H9 (cell line): ENCODE data around the gene DMXL2. TPM values are rescaled to one million over a fixed set of nuclear protein-coding genes. Genes with fewer than 3 reads are reported as not detected.
A peak's percentile ranks its signal among the peaks of the same experiment; 100 is the strongest.

Source experiments
- DNase-seq: peaks from one replicate; pipeline ENCODE4 v3.0.0-alpha.2; 2017
- H2AFZ ChIP-seq: one replicate; pipeline ENCODE4 v1.6.1; 2013; ENCODE audit warnings: mild to moderate bottlenecking, low read length, control low read depth, moderate library complexity
- H2AK5ac ChIP-seq: 2 replicates; pipeline ENCODE4 v1.6.1; 2013; ENCODE audit warnings: low read length, control low read depth, mixed read lengths; ENCODE audit not compliant: insufficient read length
- H2BK120ac ChIP-seq: one replicate; pipeline ENCODE4 v1.6.1; 2013; ENCODE audit warnings: low read depth, mild to moderate bottlenecking, low read length, control low read depth, inconsistent platforms; ENCODE audit not compliant: poor library complexity, severe bottlenecking
- H2BK12ac ChIP-seq: 2 replicates; pipeline ENCODE4 v1.6.1; 2013; ENCODE audit warnings: low read length, control low read depth, mixed read lengths, low read depth; ENCODE audit not compliant: insufficient read length
- H2BK15ac ChIP-seq: 2 replicates; pipeline ENCODE4 v1.6.1; 2013; ENCODE audit warnings: low read depth, low read length, control low read depth
- H2BK20ac ChIP-seq: one replicate; pipeline ENCODE4 v1.6.1; 2013; ENCODE audit warnings: low read depth, mild to moderate bottlenecking, low read length, control low read depth, inconsistent platforms; ENCODE audit not compliant: poor library complexity, severe bottlenecking
- H2BK5ac ChIP-seq: 2 replicates; pipeline ENCODE4 v1.6.1; 2013; ENCODE audit warnings: low read length, control low read depth, mixed read lengths; ENCODE audit not compliant: insufficient read length
- H3K14ac ChIP-seq: 2 replicates; pipeline ENCODE4 v1.6.1; 2013; ENCODE audit warnings: low read length, control low read depth; ENCODE audit not compliant: insufficient read depth
- H3K18ac ChIP-seq: 2 replicates; pipeline ENCODE4 v1.6.1; 2013; ENCODE audit warnings: low read depth, mild to moderate bottlenecking, mixed read lengths, low read length, control low read depth; ENCODE audit not compliant: insufficient read length
- H3K23ac ChIP-seq: 2 replicates; pipeline ENCODE4 v1.6.1; 2013; ENCODE audit warnings: low read length, control low read depth, mixed read lengths, low read depth; ENCODE audit not compliant: insufficient read length
- H3K23me2 ChIP-seq: 2 replicates; pipeline ENCODE4 v1.6.1; 2013; ENCODE audit warnings: low read depth, mild to moderate bottlenecking, mixed read lengths, low read length, control low read depth; ENCODE audit not compliant: insufficient read length, poor library complexity, severe bottlenecking
- H3K27ac ChIP-seq: 2 replicates; pipeline ENCODE4 v1.5.1; 2013; ENCODE audit warnings: low read length, control low read depth, mixed read lengths, low read depth; ENCODE audit not compliant: insufficient read length
- H3K27me3 ChIP-seq: 2 replicates; pipeline ENCODE4 v1.6.1; 2013; ENCODE audit warnings: low read length, control low read depth, inconsistent platforms; ENCODE audit not compliant: insufficient read depth
- H3K4ac ChIP-seq: 2 replicates; pipeline ENCODE4 v1.6.1; 2013; ENCODE audit warnings: low read depth, mild to moderate bottlenecking, control low read depth, inconsistent platforms, low read length, moderate library complexity
- H3K4me1 ChIP-seq: 2 replicates; pipeline ENCODE4 v1.6.1; 2013; ENCODE audit warnings: low read length, control low read depth, inconsistent platforms; ENCODE audit not compliant: insufficient read depth
- H3K4me2 ChIP-seq: 2 replicates; pipeline ENCODE4 v1.6.1; 2013; ENCODE audit warnings: low read length, control low read depth, mixed read lengths; ENCODE audit not compliant: insufficient read length, insufficient read depth
- H3K56ac ChIP-seq: 2 replicates; pipeline ENCODE4 v1.6.1; 2013; ENCODE audit warnings: low read depth, mild to moderate bottlenecking, mixed read lengths, low read length, control low read depth; ENCODE audit not compliant: insufficient read length
- H3K79me1 ChIP-seq: 2 replicates; pipeline ENCODE4 v1.6.1; 2013; ENCODE audit warnings: low read depth, mild to moderate bottlenecking, moderate library complexity, low read length, control low read depth, inconsistent platforms; ENCODE audit not compliant: insufficient read depth, poor library complexity, severe bottlenecking
- H3K79me2 ChIP-seq: 2 replicates; pipeline ENCODE4 v1.6.1; 2013; ENCODE audit warnings: low read length, control low read depth, inconsistent platforms; ENCODE audit not compliant: insufficient read depth
- H3K9ac ChIP-seq: 2 replicates; pipeline ENCODE4 v1.6.1; 2013; ENCODE audit warnings: low read length, control low read depth, mixed read lengths; ENCODE audit not compliant: insufficient read length; ENCODE audit errors: extremely low read depth
- H3K9me3 ChIP-seq: one replicate; pipeline ENCODE4 v1.6.1; 2013; ENCODE audit warnings: low read depth, low read length, inconsistent platforms; ENCODE audit not compliant: control insufficient read depth
- H3T11ph ChIP-seq: one replicate; pipeline ENCODE4 v1.6.1; 2013; ENCODE audit warnings: mild to moderate bottlenecking, low read length, control low read depth, inconsistent platforms
- H4K20me1 ChIP-seq: one replicate; pipeline ENCODE4 v1.6.1; 2013; ENCODE audit not compliant: control insufficient read depth, insufficient read length, insufficient read depth
- H4K5ac ChIP-seq: 2 replicates; pipeline ENCODE4 v1.6.1; 2013; ENCODE audit warnings: low read depth, mild to moderate bottlenecking, mixed read lengths, low read length, control low read depth; ENCODE audit not compliant: insufficient read length
- H4K8ac ChIP-seq: replicated peaks from 2 replicates; pipeline ENCODE4 v1.6.1; 2013; ENCODE audit warnings: low read length, control low read depth, mixed read lengths, low read depth; ENCODE audit not compliant: insufficient read length
- H4K91ac ChIP-seq: 2 replicates; pipeline ENCODE4 v1.6.1; 2013; ENCODE audit warnings: low read depth, mild to moderate bottlenecking, moderate library complexity, mixed read lengths, low read length, control low read depth; ENCODE audit not compliant: insufficient read length
- H3K27ac Mint-ChIP-seq, 3 experiments: 2 replicates in 2 of 3; 3 replicates in 1 of 3; pipeline ENCODE4 v1.8.0; 2020 to 2021; ENCODE audit warnings: mixed read lengths in 3 of 3, mild to moderate bottlenecking in 1 of 3, moderate library complexity in 1 of 3
- H3K27me3 Mint-ChIP-seq: 2 replicates; pipeline ENCODE4 v1.8.0; 2021; ENCODE audit warnings: low read depth, mild to moderate bottlenecking, moderate library complexity, mixed read lengths
- H3K36me3 Mint-ChIP-seq, 3 experiments: 2 replicates in 2 of 3; 3 replicates in 1 of 3; pipeline ENCODE4 v1.8.0; 2020 to 2021; ENCODE audit warnings: low read depth in 3 of 3, mixed read lengths in 3 of 3; ENCODE audit not compliant: insufficient read depth in 1 of 3
- H3K4me1 Mint-ChIP-seq, 2 experiments: 2 replicates each; pipeline ENCODE4 v1.8.0; 2020; ENCODE audit warnings: mixed read lengths in 2 of 2
- H3K4me3 Mint-ChIP-seq, 2 experiments: 2 replicates in 1 of 2; 3 replicates in 1 of 2; pipeline ENCODE4 v1.8.0; 2020 to 2021; ENCODE audit warnings: mild to moderate bottlenecking in 2 of 2, mixed read lengths in 2 of 2, moderate library complexity in 1 of 2
- H3K9me3 Mint-ChIP-seq, 2 experiments: 2 replicates in 1 of 2; 3 replicates in 1 of 2; pipeline ENCODE4 v1.8.0; 2020; ENCODE audit warnings: mild to moderate bottlenecking in 2 of 2, mixed read lengths in 2 of 2, moderate library complexity in 1 of 2
- WGBS: extraction: QIAGEN DNeasy Blood & Tissue Kit; methylation state at CpG from one replicate; pipeline ENCODE4 v1.1.7; 2013; ENCODE audit warnings: missing lambda C conversion rate, low lambda C conversion rate, mixed read lengths; ENCODE audit not compliant: insufficient read length; ENCODE audit errors: extremely low coverage; 5-methylcytosine and 5-hydroxymethylcytosine counted together
- total RNA-seq: library from RNA; stranded (reverse); gene quantifications from 2 replicates; pipeline ENCODE4 v1.2.1, GENCODE V29; 2021
- TF ChIP-seq, protein P1 (sequence below): fragments of 200-600 bp; sonication (generic); conservative IDR thresholded peaks from 3 replicates; pipeline ENCODE4 v1.8.0; 2021; ENCODE audit warnings: antibody characterized with exemption, mild to moderate bottlenecking

Gene DMXL2
- total RNA-seq, 1 experiment from 2014 or later, result 13.9 TPM

GRCh38 chr15:51623386-51623938 lies 891 bp upstream of the DMXL2 start:
- H2BK20ac ChIP-seq, result no peak overlapping the region
- H2BK5ac ChIP-seq, result no peak overlapping the region
- H3K79me2 ChIP-seq, result no peaks in the 10 kb centered on the region
- no peak overlapping the region for H3K27ac ChIP-seq
- no peak overlapping the region for H3K14ac ChIP-seq
- Mint-ChIP-seq H3K36me3 (no peaks in the 10 kb centered on the region), H3K27me3 (peaks cover 34% of the 10 kb centered on the region), H3K9me3 (no peaks in the 10 kb centered on the region), H3K27ac (no peak overlapping the region), H3K4me1 (peaks cover 17 to 24% of the 10 kb centered on the region in 2 experiments), H3K4me3 (peak overlapping the region; percentile 92 to 95)
- no peaks in the 10 kb centered on the region for H3K9me3 ChIP-seq
- peak overlapping the region; percentile 64 for H3K4me2 ChIP-seq
- H3K23me2 ChIP-seq, result peaks cover 10% of the 10 kb centered on the region
- H4K91ac ChIP-seq, result no peak overlapping the region
- no peak overlapping the region for H2BK12ac ChIP-seq
- DNase-seq, result no peak
- H3K56ac ChIP-seq, result no peak overlapping the region
- WGBS, result no CpG with 5 or more reads among the region's 8 CpGs
- H2AK5ac ChIP-seq, result no peak overlapping the region
- H4K8ac ChIP-seq, result no peak overlapping the region
- no peak overlapping the region for H3T11ph ChIP-seq
- TF ChIP-seq, protein P1, sequence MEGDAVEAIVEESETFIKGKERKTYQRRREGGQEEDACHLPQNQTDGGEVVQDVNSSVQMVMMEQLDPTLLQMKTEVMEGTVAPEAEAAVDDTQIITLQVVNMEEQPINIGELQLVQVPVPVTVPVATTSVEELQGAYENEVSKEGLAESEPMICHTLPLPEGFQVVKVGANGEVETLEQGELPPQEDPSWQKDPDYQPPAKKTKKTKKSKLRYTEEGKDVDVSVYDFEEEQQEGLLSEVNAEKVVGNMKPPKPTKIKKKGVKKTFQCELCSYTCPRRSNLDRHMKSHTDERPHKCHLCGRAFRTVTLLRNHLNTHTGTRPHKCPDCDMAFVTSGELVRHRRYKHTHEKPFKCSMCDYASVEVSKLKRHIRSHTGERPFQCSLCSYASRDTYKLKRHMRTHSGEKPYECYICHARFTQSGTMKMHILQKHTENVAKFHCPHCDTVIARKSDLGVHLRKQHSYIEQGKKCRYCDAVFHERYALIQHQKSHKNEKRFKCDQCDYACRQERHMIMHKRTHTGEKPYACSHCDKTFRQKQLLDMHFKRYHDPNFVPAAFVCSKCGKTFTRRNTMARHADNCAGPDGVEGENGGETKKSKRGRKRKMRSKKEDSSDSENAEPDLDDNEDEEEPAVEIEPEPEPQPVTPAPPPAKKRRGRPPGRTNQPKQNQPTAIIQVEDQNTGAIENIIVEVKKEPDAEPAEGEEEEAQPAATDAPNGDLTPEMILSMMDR, result no peak
- H3K18ac ChIP-seq, result no peak overlapping the region
- no peak overlapping the region for H4K5ac ChIP-seq
- peak overlapping the region; percentile 0 for H3K9ac ChIP-seq
- peaks cover 2% of the 10 kb centered on the region; the same call in 1 of the 2 replicates for H3K27me3 ChIP-seq
- H2BK15ac ChIP-seq, result no peak overlapping the region
- no peak overlapping the region for H3K23ac ChIP-seq
- no peak overlapping the region for H3K4ac ChIP-seq
- H3K4me1 ChIP-seq, result no peaks in the 10 kb centered on the region; the same call in 1 of the 2 replicates
- H2AFZ ChIP-seq, result peak overlapping the region; percentile 1
- H4K20me1 ChIP-seq, result no peaks in the 10 kb centered on the region
- no peak overlapping the region for H2BK120ac ChIP-seq
- no peaks in the 10 kb centered on the region for H3K79me1 ChIP-seq
